DMS153 treated with DMSO at 0.1 percent for 48 hours (cell line): ENCODE data around the gene MED12.

Experiments used
- DNase-seq: peaks from one replicate; lab custom pipeline; 2025; ENCODE audit not compliant: unreplicated experiment; lab: John Stamatoyannopoulos, UW

MED12 gene

DNA sequence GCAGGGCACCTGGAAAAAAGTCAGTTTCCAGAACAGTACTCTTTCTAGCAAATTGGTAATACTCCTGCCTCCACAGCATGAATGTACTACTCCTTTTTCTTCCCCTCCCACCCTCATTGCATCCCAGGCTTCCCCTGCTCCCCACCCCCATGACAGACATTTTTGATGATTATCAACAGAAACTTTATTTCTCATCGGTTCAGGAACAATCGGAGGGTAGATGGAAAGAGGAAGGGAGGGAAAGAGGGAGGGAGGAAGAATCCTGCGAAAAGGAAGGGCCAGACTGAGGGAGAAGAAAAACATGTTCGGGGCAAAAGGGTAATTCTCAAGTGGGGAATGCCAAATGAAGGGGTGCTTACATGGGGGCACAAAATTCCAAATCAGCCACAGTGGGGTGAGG is 11.2 kb upstream of the MED12 start:
- no peak for DNase-seq

DNA sequence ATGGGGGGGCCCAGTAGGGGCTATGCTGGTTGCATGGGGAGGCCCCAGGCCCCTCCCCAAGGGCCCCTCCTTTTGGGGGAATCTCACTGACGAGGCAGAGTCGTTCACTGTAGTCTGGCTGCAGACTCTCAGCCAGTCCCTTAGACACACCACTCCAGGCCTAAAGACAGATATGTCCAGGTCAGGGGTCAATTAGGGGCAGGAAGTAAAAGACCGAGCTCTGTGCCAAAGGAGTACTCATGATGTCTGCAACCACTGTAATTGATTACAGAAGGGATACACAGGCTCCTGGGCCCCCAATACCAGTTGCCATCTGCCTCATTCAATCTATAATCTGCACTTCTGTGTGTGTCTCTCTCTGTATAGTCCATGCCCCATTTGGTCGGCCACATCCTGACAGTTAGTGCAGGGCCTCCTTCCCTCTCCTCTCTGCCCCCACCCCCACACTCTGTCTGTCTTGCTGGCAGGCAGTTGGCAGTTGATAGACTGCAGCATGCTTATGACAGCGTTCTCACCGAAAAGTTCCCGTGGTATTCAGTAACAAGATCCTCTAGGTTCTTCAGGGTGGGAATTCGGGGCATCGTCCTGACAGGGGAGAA is 10.5 kb upstream of the MED12 start:
- no peak for DNase-seq

GRCh38 chrX:71109051-71109450 is 9.3 kb upstream of the MED12 start:
- no peak for DNase-seq

- DNase-seq: no peak
These were observed 7.1 kb upstream of the MED12 start, which contains the start of gene IL2RG for GRCh38 chrX:71111141-71111843. Gene IL2RG (minus strand): TSS chrX:71111577. CDS start chrX:71111539, 38 bp downstream.

DNA sequence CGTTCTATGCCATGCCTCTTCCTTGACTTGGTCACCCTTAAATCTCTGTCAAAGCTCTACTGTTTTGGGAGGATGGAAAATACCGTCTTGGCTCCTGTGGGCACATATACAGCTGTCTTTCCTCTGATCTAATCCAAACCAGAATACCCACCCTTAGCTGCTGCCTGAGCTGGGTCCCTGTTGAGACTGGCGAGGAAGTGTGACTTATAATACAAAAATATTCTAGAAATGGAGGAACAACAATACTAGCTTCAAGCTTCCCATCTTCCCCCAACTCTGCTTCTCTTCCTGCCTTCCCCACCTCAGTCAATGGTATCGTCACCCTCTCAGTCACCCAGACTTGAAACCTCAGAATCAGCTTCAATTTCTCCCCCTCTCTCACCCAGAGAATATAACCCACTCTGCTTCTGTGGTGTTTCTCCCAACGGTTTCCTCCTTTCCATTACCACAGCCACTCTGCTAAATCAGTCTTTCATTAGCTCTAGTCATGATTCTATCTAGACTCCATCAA is 6.4 kb upstream of the MED12 start:
- no peak for DNase-seq

GRCh38 chrX:71117358-71117757 is 1.0 kb upstream of the MED12 start:
- DNase-seq: no peak

DNA sequence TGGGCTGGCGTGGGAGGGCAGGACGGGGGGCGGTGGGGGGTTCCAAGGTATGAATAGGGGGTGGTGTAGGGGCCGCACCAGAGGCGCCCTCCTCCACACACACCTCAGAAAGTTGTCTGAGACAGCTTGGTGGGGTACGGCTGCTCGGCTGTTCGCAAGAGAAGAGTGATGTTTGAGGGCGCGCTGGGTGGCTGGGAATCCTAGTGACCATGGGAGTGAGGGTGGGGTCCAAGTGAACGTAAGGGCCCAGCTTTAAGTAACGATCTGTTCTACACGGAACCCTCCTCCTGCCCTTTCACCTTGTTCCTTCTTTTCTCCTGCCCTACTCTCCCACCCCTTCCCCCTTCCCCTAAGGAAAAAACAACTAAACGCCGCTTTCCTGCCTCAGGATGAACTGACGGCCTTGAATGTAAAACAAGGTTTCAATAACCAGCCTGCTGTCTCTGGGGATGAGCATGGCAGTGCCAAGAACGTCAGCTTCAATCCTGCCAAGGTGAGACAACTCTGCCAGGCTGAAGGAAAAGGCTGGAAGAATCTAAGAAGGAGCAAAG is 664 bp downstream of the MED12 start:
- no peak for DNase-seq

DNA sequence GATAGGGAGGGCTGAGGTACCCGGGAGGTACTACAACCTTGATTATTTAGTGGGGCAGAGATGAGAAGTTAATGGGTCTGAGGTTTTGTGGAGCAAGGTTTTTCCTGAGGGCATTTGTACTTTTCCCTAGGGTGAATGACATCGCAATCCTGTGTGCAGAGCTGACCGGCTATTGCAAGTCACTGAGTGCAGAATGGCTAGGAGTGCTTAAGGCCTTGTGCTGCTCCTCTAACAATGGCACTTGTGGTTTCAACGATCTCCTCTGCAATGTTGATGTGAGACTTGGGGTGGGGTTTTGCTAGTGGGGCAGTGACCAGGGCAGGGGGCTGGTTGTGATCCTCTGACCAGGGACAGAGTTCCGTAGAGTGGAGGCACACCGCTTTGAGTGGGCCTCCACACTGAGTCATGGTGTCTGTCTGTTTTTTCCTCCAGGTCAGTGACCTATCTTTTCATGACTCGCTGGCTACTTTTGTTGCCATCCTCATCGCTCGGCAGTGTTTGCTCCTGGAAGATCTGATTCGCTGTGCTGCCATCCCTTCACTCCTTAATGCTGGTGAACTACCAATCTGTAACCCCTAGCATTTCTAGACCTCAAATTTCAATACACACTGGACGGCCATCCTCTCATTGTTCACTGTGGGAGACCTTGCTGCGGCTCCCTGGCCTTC is 9.9 kb downstream of the MED12 start:
- DNase-seq: no peak

- peak; percentile 25 for DNase-seq
These were observed 10.7 kb downstream of the MED12 start for GRCh38 chrX:71128915-71129765.

GRCh38 chrX:71131510-71131909 is 13.1 kb downstream of the MED12 start:
- no peak for DNase-seq

DNA sequence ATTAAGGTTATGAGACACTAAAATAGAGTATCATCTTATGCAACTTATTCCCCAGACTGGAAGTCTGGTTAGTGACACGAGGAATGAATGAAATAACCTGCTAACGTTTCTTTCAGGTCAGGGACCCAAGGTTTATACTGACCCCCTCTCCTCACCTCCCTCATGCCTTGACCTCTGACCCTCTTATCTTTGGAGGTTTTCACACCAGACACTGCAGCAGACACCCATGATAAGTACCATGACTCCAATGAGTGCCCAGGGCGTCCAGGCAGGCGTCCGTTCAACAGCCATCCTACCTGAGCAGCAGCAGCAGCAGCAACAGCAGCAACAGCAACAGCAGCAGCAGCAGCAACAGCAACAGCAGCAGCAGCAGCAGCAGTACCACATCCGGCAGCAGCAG is 22.0 kb downstream of the MED12 start:
- no peak for DNase-seq

DNA sequence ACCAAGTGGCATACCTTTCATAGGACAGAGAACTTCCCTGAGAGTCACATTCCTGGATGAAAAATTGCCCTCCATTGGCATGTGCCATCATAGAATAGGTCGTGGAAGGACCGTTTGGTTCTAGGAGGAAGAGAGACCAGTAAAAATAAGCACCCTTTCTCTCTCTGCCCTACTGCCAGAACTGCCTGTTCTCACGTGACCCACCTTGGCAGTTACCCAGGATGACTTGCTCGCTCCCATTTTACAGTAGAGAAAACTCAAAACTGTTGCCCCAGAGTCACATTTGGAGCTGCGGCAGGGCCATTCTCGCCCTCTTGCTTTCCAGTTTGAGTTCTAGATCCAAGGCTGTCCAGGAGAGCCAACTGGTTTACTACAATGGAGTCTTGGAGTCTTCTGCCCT is 25.1 kb downstream of the MED12 start:
- no peak for DNase-seq

DNA sequence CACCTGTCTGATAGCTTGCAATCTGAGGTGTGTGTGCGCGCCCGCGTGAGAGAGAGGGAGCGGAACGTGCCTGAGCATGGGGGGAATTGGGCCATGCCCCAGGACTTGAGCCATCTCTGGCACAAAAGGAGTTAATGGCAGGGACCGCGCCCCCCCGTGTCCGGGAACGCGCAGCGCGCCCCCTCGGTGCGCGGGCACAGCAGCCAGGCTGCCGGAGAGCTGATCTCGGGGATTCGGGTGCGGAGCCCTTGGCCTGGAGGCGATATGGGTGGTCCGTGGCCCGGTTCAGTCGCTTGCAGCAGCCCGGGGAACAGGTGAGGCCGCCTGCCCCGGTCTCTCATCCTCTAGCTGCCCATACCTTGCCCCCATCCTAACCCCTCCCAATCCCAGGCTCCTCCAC is 26.3 kb downstream of the MED12 start, which contains the start of gene NLGN3:
NLGN3 (plus strand) TSS at position 191 of the 400 bp plus-strand sequence. CDS start 2,909 bp downstream, outside the sequence.
- DNase-seq: no peak

DNA sequence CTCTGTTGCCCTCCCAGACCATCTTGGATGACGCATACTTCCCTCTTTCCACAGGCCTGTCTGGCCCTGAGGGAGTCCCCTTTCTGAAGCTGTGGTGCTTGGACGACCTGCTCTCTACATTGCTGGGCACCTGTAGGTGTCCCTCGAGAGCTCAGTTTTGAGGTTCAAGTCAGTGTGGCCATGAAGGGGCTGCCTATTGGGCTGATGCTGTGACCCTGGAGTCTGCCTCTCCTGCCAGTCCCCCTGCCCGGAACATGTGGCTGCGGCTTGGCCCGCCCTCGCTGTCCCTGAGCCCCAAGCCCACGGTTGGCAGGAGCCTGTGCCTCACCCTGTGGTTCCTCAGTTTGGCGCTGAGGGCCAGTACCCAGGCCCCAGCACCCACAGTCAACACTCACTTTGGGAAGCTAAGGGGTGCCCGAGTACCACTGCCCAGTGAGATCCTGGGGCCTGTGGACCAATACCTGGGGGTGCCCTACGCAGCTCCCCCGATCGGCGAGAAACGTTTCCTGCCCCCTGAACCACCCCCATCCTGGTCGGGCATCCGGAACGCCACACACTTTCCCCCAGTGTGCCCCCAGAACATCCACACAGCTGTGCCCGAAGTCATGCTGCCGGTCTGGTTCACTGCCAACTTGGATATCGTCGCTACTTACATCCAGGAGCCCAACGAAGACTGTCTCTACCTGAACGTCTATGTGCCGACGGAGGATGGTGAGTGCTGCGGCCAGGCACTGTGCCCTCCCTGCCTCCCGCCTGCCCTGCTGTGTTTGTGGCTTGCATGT is 29.3 kb downstream of the MED12 start:
- DNase-seq: no peak

GRCh38 chrX:71148278-71148663 is 29.9 kb downstream of the MED12 start:
- DNase-seq: no peak

GRCh38 chrX:71151366-71151765 is 33.0 kb downstream of the MED12 start:
- DNase-seq: no peak

DNA sequence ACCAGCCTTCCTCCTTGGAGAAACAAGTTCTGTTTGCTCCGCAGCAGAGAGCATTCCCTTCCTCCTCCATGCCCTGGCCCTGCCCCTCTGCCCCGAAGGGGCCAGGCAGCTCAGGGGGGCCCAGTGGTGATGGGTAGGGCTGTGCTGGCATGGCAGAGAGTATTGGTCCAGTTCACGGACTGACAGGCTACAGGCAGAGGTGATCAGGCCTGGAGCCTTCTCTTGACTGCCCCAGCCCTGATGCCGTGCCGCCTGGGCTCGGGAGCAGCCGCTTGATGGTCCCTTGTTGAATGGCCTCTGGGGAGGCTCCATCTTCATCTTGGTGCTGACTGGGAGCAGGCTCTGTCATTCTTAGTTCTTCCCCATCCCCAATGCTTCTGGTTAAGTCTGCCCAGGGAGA is 35.8 kb downstream of the MED12 start:
- DNase-seq: no peak

DNA sequence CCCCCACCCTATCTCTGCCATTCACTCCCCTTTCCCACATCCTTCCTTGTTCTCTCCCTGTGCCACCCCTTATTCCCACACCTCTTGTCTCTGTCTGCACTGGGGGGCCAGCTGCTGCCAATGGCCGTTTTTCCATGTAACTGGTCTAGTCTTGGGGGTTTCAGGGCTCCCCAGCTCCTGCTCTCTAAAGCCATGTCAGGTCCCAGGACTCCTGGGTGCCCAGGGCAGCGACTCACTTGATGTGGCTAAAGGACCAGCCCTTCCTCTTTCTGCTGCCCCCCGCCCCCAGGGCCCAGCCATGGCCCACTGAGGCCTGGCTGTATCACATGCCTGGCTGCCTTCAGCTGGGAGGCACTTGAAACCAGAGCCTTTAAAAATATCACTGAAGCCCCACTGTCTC is 36.2 kb downstream of the MED12 start:
- no peak for DNase-seq

DNA sequence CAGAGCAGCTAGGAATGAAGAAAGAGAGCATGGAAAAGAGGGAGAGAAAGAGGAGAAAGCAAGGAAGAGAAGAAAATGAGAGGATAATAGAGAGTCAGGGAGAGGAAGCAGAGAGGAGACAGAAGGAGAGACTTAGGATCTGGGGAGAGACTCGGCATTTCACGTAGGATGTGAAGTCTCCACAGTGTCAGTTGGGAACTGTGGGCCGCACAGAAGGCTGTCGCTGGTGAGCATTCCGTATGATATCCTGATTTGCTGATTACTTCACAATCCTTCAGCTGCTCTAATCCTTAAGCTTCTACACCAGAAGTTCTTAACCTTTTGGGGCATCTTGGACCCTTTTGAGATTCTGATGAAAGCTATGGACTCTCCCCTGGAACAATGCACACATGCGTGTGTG is 40.2 kb downstream of the MED12 start:
- DNase-seq: no peak

DNA sequence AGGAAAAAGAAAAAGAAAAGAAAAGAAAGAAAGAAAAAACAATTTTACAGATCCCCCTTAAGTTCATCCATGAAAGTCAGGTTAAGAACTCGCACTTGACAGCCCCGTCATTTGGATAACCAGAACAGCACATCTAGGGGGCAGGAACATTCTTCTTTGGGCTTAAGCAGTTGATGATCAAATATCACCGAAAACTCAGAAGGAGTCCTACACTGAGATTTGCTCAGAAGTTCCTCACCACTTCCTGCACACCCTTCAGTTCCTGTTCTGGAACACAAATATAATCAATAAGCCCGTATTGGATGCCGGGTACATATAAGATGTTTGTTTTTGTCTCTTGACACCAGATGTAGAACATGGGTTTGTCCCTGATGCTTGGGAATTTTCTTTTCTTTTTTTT is 40.9 kb downstream of the MED12 start:
- no peak for DNase-seq
